H9 (cell line): Measurements from ENCODE around the gene TMEM267. TPM values are rescaled to one million over a fixed set of nuclear protein-coding genes. Genes with fewer than 3 reads are reported as not detected.

Experiments used
- DNase-seq: peaks from one replicate; pipeline ENCODE4 v3.0.0-alpha.2; 2017
- H2AFZ ChIP-seq: one replicate; pipeline ENCODE4 v1.6.1; 2013; ENCODE audit warnings: mild to moderate bottlenecking, low read length, control low read depth, moderate library complexity
- H2AK5ac ChIP-seq: 2 replicates; pipeline ENCODE4 v1.6.1; 2013; ENCODE audit warnings: low read length, control low read depth, mixed read lengths; ENCODE audit not compliant: insufficient read length
- H2BK120ac ChIP-seq: one replicate; pipeline ENCODE4 v1.6.1; 2013; ENCODE audit warnings: low read depth, mild to moderate bottlenecking, low read length, control low read depth, inconsistent platforms; ENCODE audit not compliant: poor library complexity, severe bottlenecking
- H2BK12ac ChIP-seq: 2 replicates; pipeline ENCODE4 v1.6.1; 2013; ENCODE audit warnings: low read length, control low read depth, mixed read lengths, low read depth; ENCODE audit not compliant: insufficient read length
- H2BK15ac ChIP-seq: 2 replicates; pipeline ENCODE4 v1.6.1; 2013; ENCODE audit warnings: low read depth, low read length, control low read depth
- H2BK20ac ChIP-seq: one replicate; pipeline ENCODE4 v1.6.1; 2013; ENCODE audit warnings: low read depth, mild to moderate bottlenecking, low read length, control low read depth, inconsistent platforms; ENCODE audit not compliant: poor library complexity, severe bottlenecking
- H2BK5ac ChIP-seq: 2 replicates; pipeline ENCODE4 v1.6.1; 2013; ENCODE audit warnings: low read length, control low read depth, mixed read lengths; ENCODE audit not compliant: insufficient read length
- H3K14ac ChIP-seq: 2 replicates; pipeline ENCODE4 v1.6.1; 2013; ENCODE audit warnings: low read length, control low read depth; ENCODE audit not compliant: insufficient read depth
- H3K18ac ChIP-seq: 2 replicates; pipeline ENCODE4 v1.6.1; 2013; ENCODE audit warnings: low read depth, mild to moderate bottlenecking, mixed read lengths, low read length, control low read depth; ENCODE audit not compliant: insufficient read length
- H3K23ac ChIP-seq: 2 replicates; pipeline ENCODE4 v1.6.1; 2013; ENCODE audit warnings: low read length, control low read depth, mixed read lengths, low read depth; ENCODE audit not compliant: insufficient read length
- H3K23me2 ChIP-seq: 2 replicates; pipeline ENCODE4 v1.6.1; 2013; ENCODE audit warnings: low read depth, mild to moderate bottlenecking, mixed read lengths, low read length, control low read depth; ENCODE audit not compliant: insufficient read length, poor library complexity, severe bottlenecking
- H3K27ac ChIP-seq: 2 replicates; pipeline ENCODE4 v1.5.1; 2013; ENCODE audit warnings: low read length, control low read depth, mixed read lengths, low read depth; ENCODE audit not compliant: insufficient read length
- H3K27me3 ChIP-seq: 2 replicates; pipeline ENCODE4 v1.6.1; 2013; ENCODE audit warnings: low read length, control low read depth, inconsistent platforms; ENCODE audit not compliant: insufficient read depth
- H3K4ac ChIP-seq: 2 replicates; pipeline ENCODE4 v1.6.1; 2013; ENCODE audit warnings: low read depth, mild to moderate bottlenecking, control low read depth, inconsistent platforms, low read length, moderate library complexity
- H3K4me1 ChIP-seq: 2 replicates; pipeline ENCODE4 v1.6.1; 2013; ENCODE audit warnings: low read length, control low read depth, inconsistent platforms; ENCODE audit not compliant: insufficient read depth
- H3K4me2 ChIP-seq: 2 replicates; pipeline ENCODE4 v1.6.1; 2013; ENCODE audit warnings: low read length, control low read depth, mixed read lengths; ENCODE audit not compliant: insufficient read length, insufficient read depth
- H3K56ac ChIP-seq: 2 replicates; pipeline ENCODE4 v1.6.1; 2013; ENCODE audit warnings: low read depth, mild to moderate bottlenecking, mixed read lengths, low read length, control low read depth; ENCODE audit not compliant: insufficient read length
- H3K79me1 ChIP-seq: 2 replicates; pipeline ENCODE4 v1.6.1; 2013; ENCODE audit warnings: low read depth, mild to moderate bottlenecking, moderate library complexity, low read length, control low read depth, inconsistent platforms; ENCODE audit not compliant: insufficient read depth, poor library complexity, severe bottlenecking
- H3K79me2 ChIP-seq: 2 replicates; pipeline ENCODE4 v1.6.1; 2013; ENCODE audit warnings: low read length, control low read depth, inconsistent platforms; ENCODE audit not compliant: insufficient read depth
- H3K9ac ChIP-seq: 2 replicates; pipeline ENCODE4 v1.6.1; 2013; ENCODE audit warnings: low read length, control low read depth, mixed read lengths; ENCODE audit not compliant: insufficient read length; ENCODE audit errors: extremely low read depth
- H3K9me3 ChIP-seq: one replicate; pipeline ENCODE4 v1.6.1; 2013; ENCODE audit warnings: low read depth, low read length, inconsistent platforms; ENCODE audit not compliant: control insufficient read depth
- H3T11ph ChIP-seq: one replicate; pipeline ENCODE4 v1.6.1; 2013; ENCODE audit warnings: mild to moderate bottlenecking, low read length, control low read depth, inconsistent platforms
- H4K20me1 ChIP-seq: one replicate; pipeline ENCODE4 v1.6.1; 2013; ENCODE audit not compliant: control insufficient read depth, insufficient read length, insufficient read depth
- H4K5ac ChIP-seq: 2 replicates; pipeline ENCODE4 v1.6.1; 2013; ENCODE audit warnings: low read depth, mild to moderate bottlenecking, mixed read lengths, low read length, control low read depth; ENCODE audit not compliant: insufficient read length
- H4K8ac ChIP-seq: replicated peaks from 2 replicates; pipeline ENCODE4 v1.6.1; 2013; ENCODE audit warnings: low read length, control low read depth, mixed read lengths, low read depth; ENCODE audit not compliant: insufficient read length
- H4K91ac ChIP-seq: 2 replicates; pipeline ENCODE4 v1.6.1; 2013; ENCODE audit warnings: low read depth, mild to moderate bottlenecking, moderate library complexity, mixed read lengths, low read length, control low read depth; ENCODE audit not compliant: insufficient read length
- H3K27ac Mint-ChIP-seq, 3 experiments: 2 replicates in 2 of 3; 3 replicates in 1 of 3; pipeline ENCODE4 v1.8.0; 2020 to 2021; ENCODE audit warnings: mixed read lengths in 3 of 3, mild to moderate bottlenecking in 1 of 3, moderate library complexity in 1 of 3
- H3K27me3 Mint-ChIP-seq: 2 replicates; pipeline ENCODE4 v1.8.0; 2021; ENCODE audit warnings: low read depth, mild to moderate bottlenecking, moderate library complexity, mixed read lengths
- H3K36me3 Mint-ChIP-seq, 3 experiments: 2 replicates in 2 of 3; 3 replicates in 1 of 3; pipeline ENCODE4 v1.8.0; 2020 to 2021; ENCODE audit warnings: low read depth in 3 of 3, mixed read lengths in 3 of 3; ENCODE audit not compliant: insufficient read depth in 1 of 3
- H3K4me1 Mint-ChIP-seq, 2 experiments: 2 replicates each; pipeline ENCODE4 v1.8.0; 2020; ENCODE audit warnings: mixed read lengths in 2 of 2
- H3K4me3 Mint-ChIP-seq, 2 experiments: 2 replicates in 1 of 2; 3 replicates in 1 of 2; pipeline ENCODE4 v1.8.0; 2020 to 2021; ENCODE audit warnings: mild to moderate bottlenecking in 2 of 2, mixed read lengths in 2 of 2, moderate library complexity in 1 of 2
- H3K9me3 Mint-ChIP-seq, 2 experiments: 2 replicates in 1 of 2; 3 replicates in 1 of 2; pipeline ENCODE4 v1.8.0; 2020; ENCODE audit warnings: mild to moderate bottlenecking in 2 of 2, mixed read lengths in 2 of 2, moderate library complexity in 1 of 2
- WGBS: extraction: QIAGEN DNeasy Blood & Tissue Kit; methylation state at CpG from one replicate; pipeline ENCODE4 v1.1.7; 2013; ENCODE audit warnings: missing lambda C conversion rate, low lambda C conversion rate, mixed read lengths; ENCODE audit not compliant: insufficient read length; ENCODE audit errors: extremely low coverage; 5-methylcytosine and 5-hydroxymethylcytosine counted together
- total RNA-seq: library from RNA; stranded (reverse); gene quantifications from 2 replicates; pipeline ENCODE4 v1.2.1, GENCODE V29; 2021
- TF ChIP-seq, protein P1 (sequence below): fragments of 200-600 bp; sonication (generic); conservative IDR thresholded peaks from 3 replicates; pipeline ENCODE4 v1.8.0; 2021; ENCODE audit warnings: antibody characterized with exemption, mild to moderate bottlenecking

The TMEM267 gene
- total RNA-seq, 1 experiment from 2014 or later, result 5.1 TPM

DNA sequence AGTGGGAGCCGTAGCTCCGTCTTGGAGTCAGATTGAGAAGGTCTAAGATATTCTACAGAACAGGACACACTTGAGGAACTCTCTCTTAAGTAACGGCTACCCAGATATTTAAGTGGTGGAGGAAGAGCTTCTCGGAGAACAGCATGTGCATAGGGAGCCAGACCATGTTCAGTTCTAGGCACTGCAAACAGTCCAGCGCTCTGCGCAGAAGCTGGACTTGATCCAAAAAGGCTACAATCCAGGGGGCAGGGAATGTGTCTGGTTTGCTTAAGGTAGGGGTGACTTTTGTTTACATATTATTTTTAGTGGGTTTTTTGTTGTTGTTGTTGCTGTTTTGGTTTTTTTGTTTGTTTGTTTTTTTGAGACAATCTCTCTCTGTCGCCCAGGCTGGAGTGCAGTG lies 54.6 kb downstream of the TMEM267 start:
- H4K20me1 ChIP-seq, result no peaks in the 10 kb centered on the region
- no peak overlapping the region for H3K18ac ChIP-seq
- no peak overlapping the region for H2AK5ac ChIP-seq
- Mint-ChIP-seq H3K4me1 (peaks cover 7 to 9% of the 10 kb centered on the region in 2 experiments; a peak in 3 of 4 replicates), H3K4me3 (no peak overlapping the region), H3K9me3 (peaks cover 0 to 6% of the 10 kb centered on the region in 2 experiments; a peak in 4 of 5 replicates), H3K36me3 (peaks cover 0 to 3% (median 1%) of the 10 kb centered on the region in 3 experiments; a peak in 2 of 7 replicates), H3K27ac (no peak overlapping the region; a peak in 1 of 7 replicates), H3K27me3 (no peaks in the 10 kb centered on the region)
- no peak overlapping the region for H4K91ac ChIP-seq
- H3K9ac ChIP-seq, result no peak overlapping the region
- no peak overlapping the region for H2BK5ac ChIP-seq
- no peak overlapping the region for H2BK20ac ChIP-seq
- no peak for DNase-seq
- no peaks in the 10 kb centered on the region for H3K9me3 ChIP-seq
- no peaks in the 10 kb centered on the region for H3K27me3 ChIP-seq
- H4K5ac ChIP-seq, result no peak overlapping the region
- no peak overlapping the region for H2BK12ac ChIP-seq
- H3K4ac ChIP-seq, result no peak overlapping the region
- WGBS, result no CpG with 5 or more reads among the region's 7 CpGs
- H3K79me2 ChIP-seq, result no peaks in the 10 kb centered on the region
- no peak overlapping the region for H3K14ac ChIP-seq
- no peaks in the 10 kb centered on the region; the same call in 1 of the 2 replicates for H3K4me1 ChIP-seq
- no peak overlapping the region for H3K4me2 ChIP-seq
- H3K23ac ChIP-seq, result no peak overlapping the region
- no peak overlapping the region for H3T11ph ChIP-seq
- no peaks in the 10 kb centered on the region for H3K23me2 ChIP-seq
- no peak overlapping the region for H2BK15ac ChIP-seq
- no peak overlapping the region for H4K8ac ChIP-seq
- no peak overlapping the region for H2AFZ ChIP-seq
- no peak overlapping the region for H2BK120ac ChIP-seq
- H3K56ac ChIP-seq, result no peak overlapping the region
- no peaks in the 10 kb centered on the region for H3K79me1 ChIP-seq
- no peak overlapping the region for H3K27ac ChIP-seq
- TF ChIP-seq, protein P1, sequence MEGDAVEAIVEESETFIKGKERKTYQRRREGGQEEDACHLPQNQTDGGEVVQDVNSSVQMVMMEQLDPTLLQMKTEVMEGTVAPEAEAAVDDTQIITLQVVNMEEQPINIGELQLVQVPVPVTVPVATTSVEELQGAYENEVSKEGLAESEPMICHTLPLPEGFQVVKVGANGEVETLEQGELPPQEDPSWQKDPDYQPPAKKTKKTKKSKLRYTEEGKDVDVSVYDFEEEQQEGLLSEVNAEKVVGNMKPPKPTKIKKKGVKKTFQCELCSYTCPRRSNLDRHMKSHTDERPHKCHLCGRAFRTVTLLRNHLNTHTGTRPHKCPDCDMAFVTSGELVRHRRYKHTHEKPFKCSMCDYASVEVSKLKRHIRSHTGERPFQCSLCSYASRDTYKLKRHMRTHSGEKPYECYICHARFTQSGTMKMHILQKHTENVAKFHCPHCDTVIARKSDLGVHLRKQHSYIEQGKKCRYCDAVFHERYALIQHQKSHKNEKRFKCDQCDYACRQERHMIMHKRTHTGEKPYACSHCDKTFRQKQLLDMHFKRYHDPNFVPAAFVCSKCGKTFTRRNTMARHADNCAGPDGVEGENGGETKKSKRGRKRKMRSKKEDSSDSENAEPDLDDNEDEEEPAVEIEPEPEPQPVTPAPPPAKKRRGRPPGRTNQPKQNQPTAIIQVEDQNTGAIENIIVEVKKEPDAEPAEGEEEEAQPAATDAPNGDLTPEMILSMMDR, result no peak
